Calu3 (cell line): ENCODE data around the gene TFCP2. TPM values are rescaled to one million over a fixed set of nuclear protein-coding genes. Genes with fewer than 3 reads are reported as not detected.
"Not testable (repeated sequence)": the region's sequence is repeated elsewhere in the genome, so short reads cannot be mapped to it uniquely, and the experiment has no call there.

Experiments used
- BruUV-seq: library from RNA; stranded (reverse); fragments of 400-500 nt; replicated peaks from 2 replicates; lab custom pipeline; 2021; lab: Mats Ljungman, UMichigan
- CTCF ChIA-PET: fragments of 300-600 bp; sonication (Branson Sonifier 250); formaldehyde crosslinking; loops from one replicate; lab custom pipeline; 2022; ENCODE audit warnings: antibody characterized with exemption; lab: Charles Lee
- DNase-seq: peaks from one replicate; pipeline ENCODE4 v3.0.0; 2022
- H3K27ac Mint-ChIP-seq: one replicate; pipeline ENCODE4 v1.8.0; 2022; ENCODE audit warnings: mixed read lengths; ENCODE audit not compliant: unreplicated experiment
- H3K27me3 Mint-ChIP-seq: one replicate; pipeline ENCODE4 v1.8.0; 2022; ENCODE audit warnings: mixed read lengths; ENCODE audit not compliant: unreplicated experiment
- H3K36me3 Mint-ChIP-seq: one replicate; pipeline ENCODE4 v1.8.0; 2022; ENCODE audit warnings: mild to moderate bottlenecking, moderate library complexity, mixed read lengths; ENCODE audit not compliant: insufficient read depth, unreplicated experiment
- H3K4me1 Mint-ChIP-seq: one replicate; pipeline ENCODE4 v1.8.0; 2022; ENCODE audit warnings: mild to moderate bottlenecking, low read depth, mixed read lengths; ENCODE audit not compliant: unreplicated experiment
- H3K4me3 Mint-ChIP-seq: one replicate; pipeline ENCODE4 v1.8.0; 2022; ENCODE audit warnings: mild to moderate bottlenecking, low read depth, moderate library complexity, mixed read lengths; ENCODE audit not compliant: unreplicated experiment
- H3K9me3 Mint-ChIP-seq: one replicate; pipeline ENCODE4 v1.8.0; 2022; ENCODE audit warnings: low read depth, mixed read lengths; ENCODE audit not compliant: unreplicated experiment
- intact Hi-C: fragments of 100-400 bp; cut with micrococcal nuclease; formaldehyde crosslinking; loops from one replicate; pipeline ENCODE4 v1.10.0; 2022; ENCODE audit not compliant: unreplicated experiment
- total RNA-seq: library from RNA; stranded (reverse); gene quantifications from 2 replicates; pipeline ENCODE4 v1.2.3, GENCODE V29; 2022
- TF ChIP-seq, protein P1 (sequence below): fragments of 200-600 bp; IDR thresholded peaks from one replicate; pipeline ENCODE4 v1.8.0; 2022; ENCODE audit warnings: antibody characterized with exemption; ENCODE audit not compliant: unreplicated experiment

Gene TFCP2
- total RNA-seq, 1 experiment from 2014 or later, result 19.6 TPM

DNA sequence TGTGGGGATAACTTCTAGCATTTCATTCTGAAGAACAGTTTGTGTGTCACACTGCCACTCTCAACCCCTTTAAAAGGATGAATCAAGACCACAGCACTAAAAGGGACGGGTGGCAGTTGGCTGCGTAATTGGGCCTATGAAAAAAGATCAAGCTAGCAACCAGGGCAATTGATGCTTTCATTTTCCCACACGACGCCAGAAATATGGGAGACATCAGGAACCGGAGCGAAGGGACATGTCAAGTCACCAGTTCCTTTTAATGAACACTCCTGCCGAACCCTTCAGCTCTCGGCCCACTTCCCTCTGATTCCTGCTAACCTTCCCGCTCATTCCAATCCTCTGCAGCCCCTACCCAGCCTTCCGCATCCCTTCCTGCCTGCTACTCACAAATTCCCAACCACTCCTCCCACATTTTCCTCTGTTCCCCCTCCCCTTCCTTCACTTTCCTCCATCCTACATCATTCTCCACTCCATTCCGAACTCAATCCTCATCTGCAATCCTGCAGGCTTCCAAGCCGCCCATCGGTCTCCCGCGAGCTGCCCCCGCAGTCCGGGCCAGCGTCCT is 90.3 kb downstream of the TFCP2 start:
- Mint-ChIP-seq H3K27me3 (no peaks in the 10 kb centered on the region), H3K36me3 (peaks cover 21% of the 10 kb centered on the region), H3K9me3 (no peaks in the 10 kb centered on the region), H3K27ac (peak overlapping the region; percentile 74), H3K4me3 (peak overlapping the region; percentile 92), H3K4me1 (peaks cover 13% of the 10 kb centered on the region)
- TF ChIP-seq, protein P1, sequence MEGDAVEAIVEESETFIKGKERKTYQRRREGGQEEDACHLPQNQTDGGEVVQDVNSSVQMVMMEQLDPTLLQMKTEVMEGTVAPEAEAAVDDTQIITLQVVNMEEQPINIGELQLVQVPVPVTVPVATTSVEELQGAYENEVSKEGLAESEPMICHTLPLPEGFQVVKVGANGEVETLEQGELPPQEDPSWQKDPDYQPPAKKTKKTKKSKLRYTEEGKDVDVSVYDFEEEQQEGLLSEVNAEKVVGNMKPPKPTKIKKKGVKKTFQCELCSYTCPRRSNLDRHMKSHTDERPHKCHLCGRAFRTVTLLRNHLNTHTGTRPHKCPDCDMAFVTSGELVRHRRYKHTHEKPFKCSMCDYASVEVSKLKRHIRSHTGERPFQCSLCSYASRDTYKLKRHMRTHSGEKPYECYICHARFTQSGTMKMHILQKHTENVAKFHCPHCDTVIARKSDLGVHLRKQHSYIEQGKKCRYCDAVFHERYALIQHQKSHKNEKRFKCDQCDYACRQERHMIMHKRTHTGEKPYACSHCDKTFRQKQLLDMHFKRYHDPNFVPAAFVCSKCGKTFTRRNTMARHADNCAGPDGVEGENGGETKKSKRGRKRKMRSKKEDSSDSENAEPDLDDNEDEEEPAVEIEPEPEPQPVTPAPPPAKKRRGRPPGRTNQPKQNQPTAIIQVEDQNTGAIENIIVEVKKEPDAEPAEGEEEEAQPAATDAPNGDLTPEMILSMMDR, result no peak
- BruUV-seq, result TSS peak; percentile 34
- CTCF ChIA-PET, result no interaction called here
- no peak for DNase-seq
- intact Hi-C loops, result no loop called here

DNA sequence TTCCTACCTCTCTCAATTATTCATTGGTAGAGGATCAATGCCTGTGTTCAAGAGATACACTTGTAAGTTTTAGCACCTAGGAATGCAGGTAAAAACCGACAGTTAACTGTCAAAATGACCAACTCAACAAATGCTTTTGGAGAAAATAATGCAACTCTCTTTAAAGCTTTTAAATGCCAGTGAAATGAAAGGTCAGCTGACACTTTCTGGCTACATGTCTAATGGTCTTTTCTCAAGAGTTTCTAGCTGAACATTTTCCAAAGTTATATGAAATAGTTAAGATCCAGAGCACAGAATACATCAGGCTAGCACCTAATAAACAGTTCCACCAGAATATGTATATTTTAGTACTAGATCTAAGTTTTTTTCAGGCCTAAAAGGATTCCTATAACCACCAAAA is 91.5 kb downstream of the TFCP2 start:
- Mint-ChIP-seq H3K36me3 (peaks cover 21% of the 10 kb centered on the region), H3K27ac (no peak overlapping the region), H3K4me1 (peaks cover 13% of the 10 kb centered on the region), H3K4me3 (no peak overlapping the region), H3K9me3 (no peaks in the 10 kb centered on the region), H3K27me3 (no peaks in the 10 kb centered on the region)
- intact Hi-C loops, result no loop called here
- CTCF ChIA-PET, result no interaction called here
- no TSS peak for BruUV-seq
- no peak for DNase-seq
- TF ChIP-seq, protein P1, result no peak

DNA sequence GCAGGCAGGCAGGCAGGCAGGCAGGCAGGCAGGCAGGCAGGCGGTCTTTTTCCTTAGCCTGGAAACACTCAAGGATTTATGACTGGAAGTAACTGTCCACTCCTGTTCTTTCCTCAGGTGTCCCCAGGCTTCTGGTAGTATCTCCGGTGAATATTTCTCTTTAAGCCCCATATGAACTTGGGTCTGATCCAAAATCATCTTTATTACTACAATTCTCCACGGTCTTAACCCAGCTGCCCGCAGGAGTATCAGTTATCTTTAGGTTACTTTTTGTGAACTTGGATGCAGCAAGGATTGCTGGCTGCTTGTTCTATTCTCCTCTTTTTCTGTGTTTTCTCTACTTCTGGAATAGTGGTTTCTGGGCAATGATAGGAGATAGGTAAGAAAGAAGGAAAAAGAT is 92.8 kb downstream of the TFCP2 start:
- no peak for DNase-seq
- Mint-ChIP-seq H3K27ac (no peak overlapping the region), H3K9me3 (no peaks in the 10 kb centered on the region), H3K4me3 (no peak overlapping the region), H3K4me1 (peaks cover 13% of the 10 kb centered on the region), H3K36me3 (peaks cover 21% of the 10 kb centered on the region), H3K27me3 (no peaks in the 10 kb centered on the region)
- CTCF ChIA-PET, result interaction anchor here (0.7 kb wide), 1 partner anchor 114 kb away, joined by 4 read pairs; no protein-coding TSS in a partner anchor
- intact Hi-C loops, result no loop called here
- TF ChIP-seq, protein P1, result no peak
- BruUV-seq, result no TSS peak

DNA sequence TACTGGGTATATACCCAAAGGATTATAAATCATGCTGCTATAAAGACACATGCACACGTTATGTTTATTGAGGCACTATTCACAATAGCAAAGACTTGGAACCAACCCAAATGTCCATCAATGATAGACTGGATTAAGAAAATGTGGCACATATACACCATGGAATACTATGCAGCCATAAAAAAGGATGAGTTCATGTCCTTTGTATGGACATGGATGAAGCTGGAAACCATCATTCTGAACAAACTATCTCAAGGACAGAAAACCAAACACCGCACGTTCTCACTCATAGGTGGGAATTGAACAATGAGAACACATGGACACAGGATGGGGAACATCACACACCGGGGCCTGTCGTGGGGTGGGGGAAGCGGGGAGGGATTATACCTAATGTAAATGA is 94.1 kb downstream of the TFCP2 start:
- H3K4me3 Mint-ChIP-seq, intact Hi-C loops, H3K27ac Mint-ChIP-seq, H3K27me3 Mint-ChIP-seq, BruUV-seq, CTCF ChIA-PET, H3K9me3 Mint-ChIP-seq, DNase-seq: not testable (repeated sequence)
- peaks cover 13% of the 10 kb centered on the region for H3K4me1 Mint-ChIP-seq
- H3K36me3 Mint-ChIP-seq, result peaks cover 15% of the 10 kb centered on the region

DNA sequence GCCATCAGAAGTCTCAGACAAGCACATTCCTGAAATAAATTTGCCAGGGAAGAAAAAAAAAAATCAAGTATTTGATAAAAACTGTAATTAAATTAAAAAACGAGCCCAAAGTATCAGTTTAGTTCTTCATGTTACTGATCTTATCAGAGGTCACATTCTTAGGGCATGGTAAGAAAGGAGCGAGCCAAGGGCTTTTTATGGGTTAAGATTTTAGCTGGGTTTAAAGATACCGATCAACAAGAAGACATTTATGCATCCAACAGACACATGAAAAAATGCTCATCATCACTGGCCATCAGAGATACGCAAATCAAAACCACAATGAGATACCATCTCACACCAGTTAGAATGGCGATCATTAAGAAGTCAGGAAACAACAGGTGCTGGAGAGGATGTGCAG is 94.6 kb downstream of the TFCP2 start:
- H3K27ac Mint-ChIP-seq, DNase-seq, CTCF ChIA-PET, H3K36me3 Mint-ChIP-seq, H3K9me3 Mint-ChIP-seq, H3K27me3 Mint-ChIP-seq, BruUV-seq, H3K4me3 Mint-ChIP-seq, intact Hi-C loops: not testable (repeated sequence)
- H3K4me1 Mint-ChIP-seq, result peaks cover 13% of the 10 kb centered on the region
